Heart right ventricle (tissue), 16 donors: ENCODE data around the gene ECSIT. TPM values are rescaled to one million over a fixed set of nuclear protein-coding genes. Genes with fewer than 3 reads are reported as not detected.
"Not testable (repeated sequence)": the region's sequence is repeated elsewhere in the genome, so short reads cannot be mapped to it uniquely, and the experiment has no call there.

Source experiments
- ATAC-seq, 8 donors: fragments of 200-7000 bp; cut with Tn5 transposase; one replicate each; pipeline ENCODE4 v1.9.1; 2020; ENCODE audit warnings: mild to moderate bottlenecking in 8 of 8, moderate library complexity in 8 of 8, moderate number of reproducible peaks in 1 of 8
- DNase-seq, 2 donors: peaks; one replicate each; pipeline ENCODE4 v3.0.0-alpha.2; 2020
- H3K27ac ChIP-seq, 10 donors: fragments of 200-600 bp; sonication (generic) in 2 of 10; one replicate each; pipeline versions ENCODE4 v1.5.0 to v1.8.0; 2020 to 2022; ENCODE audit warnings: mild to moderate bottlenecking in 3 of 10
- H3K27me3 ChIP-seq, 7 donors: fragments of 200-600 bp; one replicate each; pipeline ENCODE4 v1.8.0; 2021 to 2022; ENCODE audit warnings: mild to moderate bottlenecking in 2 of 7
- H3K36me3 ChIP-seq, 9 donors: fragments of 200-600 bp; sonication (generic) in 1 of 9; one replicate each; pipeline versions ENCODE4 v1.5.0 to v1.8.0; 2020 to 2022; ENCODE audit warnings: mild to moderate bottlenecking in 2 of 9
- H3K4me1 ChIP-seq, 9 donors: fragments of 200-600 bp; sonication (generic) in 1 of 9; one replicate each; pipeline versions ENCODE4 v1.5.0 to v1.8.0; 2020 to 2022; ENCODE audit warnings: mild to moderate bottlenecking in 4 of 9
- H3K4me3 ChIP-seq, 10 donors: fragments of 200-600 bp; sonication (generic) in 2 of 10; one replicate each; pipeline versions ENCODE4 v1.5.0 to v1.8.0; 2020 to 2022; ENCODE audit warnings: mild to moderate bottlenecking in 7 of 10, moderate library complexity in 2 of 10
- H3K9me3 ChIP-seq, 11 donors: fragments of 200-600 bp in 10 of 11; sonication (generic) in 2 of 11; one replicate each; pipeline versions ENCODE4 v1.5.0 to v1.8.0; 2013 to 2022; ENCODE audit warnings: mild to moderate bottlenecking in 2 of 11, control low read depth in 1 of 11, moderate library complexity in 1 of 11
- WGBS, 2 donors: extraction: QIAGEN DNeasy Blood & Tissue Kit; methylation state at CpG; one replicate each; pipeline ENCODE4 v1.1.7; 2013; ENCODE audit warnings: inconsistent platforms in 1 of 2; 5-methylcytosine and 5-hydroxymethylcytosine counted together
- intact Hi-C, 10 donors: fragments of 100-400 bp; cut with DNase I; formaldehyde crosslinking; loops; one replicate each; pipeline versions ENCODE4 v1.11.1 to v1.14.2; 2022
- polyA plus RNA-seq, 2 donors: library from polyadenylated mRNA; stranded (reverse); fragments of 200-250 nt; gene quantifications; one replicate each; pipeline ENCODE4 v1.2.3, GENCODE V29; 2013
- total RNA-seq, 10 donors: library from RNA; stranded (reverse); fragmentation: NEBNext Ultra II Directional in 3 of 10; extraction: Animal tissue kit (Norgen Biotek cat#: 25700) in 3 of 10; gene quantifications; one replicate each; pipeline versions ENCODE4 v1.2.1 to v1.2.4, GENCODE V29; 2021 to 2023
- TF ChIP-seq, protein P1 (sequence below), 9 donors: fragments of 200-600 bp; sonication (generic) in 2 of 9; IDR thresholded peaks; one replicate each; pipeline versions ENCODE4 v1.5.0 to v1.8.0; 2021 to 2022; ENCODE audit warnings: antibody characterized with exemption in 9 of 9, mild to moderate bottlenecking in 5 of 9, moderate library complexity in 1 of 9
- donor health status: Arrhythmogenic right ventricular cardiomyopathy.
- donor health status: ischemic (EF 13 %, LVEDD 7.1; RV severe dilation, severe dysfunction).
- donor health status: healthy with polysubstance abuse.
- donor health status: DM: no; HTN: yes; CAD: no.
- donor health status: DM: no; HTN: no; CAD: no.
- donor health status: ischemic (EF 25% LVEDD 6.9; RV normal size, moderate dysfunction).
- donor health status: ischemic (EF 25% LVEDD 5.7; RV mildly dilated, moderate dysfunction).
- donor health status: healthy.
- donor health status: DM: yes; HTN: yes; CAD: no.
- donor health status: Ischemic cardiomyopathy.
- donor health status: ischemic (EF 35%, LVEDD 5.7; RV mildly dilated, moderate dysfunction).
- donor health status: nonischemic (EF 11% LVEDD 7.7; RV severe dilation, severe dysfunction).
- donor health status: DM: yes; HTN: yes; CAD: no.
- donor health status: PGD.
- donor health status: ischemic (EF 29% LVEDD 5.4; RV normal size, mild dysfunction).
- donor health status: nonischemic (EF 23%, LVEDD 6.1; RV moderate dilation, normal function).

The ECSIT gene
- total and polyA plus RNA-seq, 12 donors: 86.8 to 226 (median 139) TPM

DNA sequence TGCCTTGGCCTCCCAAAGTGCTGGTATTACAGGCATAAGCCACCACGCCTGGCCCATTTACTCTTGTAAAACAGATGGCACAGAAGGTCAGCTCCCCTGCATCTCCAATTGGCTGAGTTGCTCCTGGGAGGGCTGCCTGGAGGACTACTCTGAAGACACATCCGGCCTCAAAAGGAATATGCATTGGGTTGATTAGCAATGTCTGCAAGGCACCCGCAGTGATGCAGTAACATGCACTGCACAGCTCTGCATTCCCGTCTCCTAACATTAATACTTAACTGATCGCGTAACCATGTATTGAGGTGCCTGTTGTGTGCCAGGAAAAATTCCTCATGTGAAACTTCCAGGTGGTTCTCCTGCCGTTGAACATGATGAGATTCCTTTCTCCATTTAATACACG, 53.1 kb downstream of the ECSIT start:
- Histone ChIP-seq H3K4me3 (no peak overlapping the region), H3K36me3 (no peaks in the 10 kb centered on the region), H3K4me1 (peaks cover 0 to 20% (median 16%) of the 10 kb centered on the region in 9 donors), H3K27me3 (peaks cover 0 to 34% (median 19%) of the 10 kb centered on the region in 7 donors), H3K27ac (no peak overlapping the region), H3K9me3 (no peaks in the 10 kb centered on the region)
- 80 to 82% methylated on average over 8 of the region's 8 CpGs for WGBS, 2 donors
- intact Hi-C loops: no loop called here
- ATAC-seq: no peak
- no peak for DNase-seq
- TF ChIP-seq, protein P1, sequence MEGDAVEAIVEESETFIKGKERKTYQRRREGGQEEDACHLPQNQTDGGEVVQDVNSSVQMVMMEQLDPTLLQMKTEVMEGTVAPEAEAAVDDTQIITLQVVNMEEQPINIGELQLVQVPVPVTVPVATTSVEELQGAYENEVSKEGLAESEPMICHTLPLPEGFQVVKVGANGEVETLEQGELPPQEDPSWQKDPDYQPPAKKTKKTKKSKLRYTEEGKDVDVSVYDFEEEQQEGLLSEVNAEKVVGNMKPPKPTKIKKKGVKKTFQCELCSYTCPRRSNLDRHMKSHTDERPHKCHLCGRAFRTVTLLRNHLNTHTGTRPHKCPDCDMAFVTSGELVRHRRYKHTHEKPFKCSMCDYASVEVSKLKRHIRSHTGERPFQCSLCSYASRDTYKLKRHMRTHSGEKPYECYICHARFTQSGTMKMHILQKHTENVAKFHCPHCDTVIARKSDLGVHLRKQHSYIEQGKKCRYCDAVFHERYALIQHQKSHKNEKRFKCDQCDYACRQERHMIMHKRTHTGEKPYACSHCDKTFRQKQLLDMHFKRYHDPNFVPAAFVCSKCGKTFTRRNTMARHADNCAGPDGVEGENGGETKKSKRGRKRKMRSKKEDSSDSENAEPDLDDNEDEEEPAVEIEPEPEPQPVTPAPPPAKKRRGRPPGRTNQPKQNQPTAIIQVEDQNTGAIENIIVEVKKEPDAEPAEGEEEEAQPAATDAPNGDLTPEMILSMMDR (IDR thresholded peaks at IDR 0.05): no peak

DNA sequence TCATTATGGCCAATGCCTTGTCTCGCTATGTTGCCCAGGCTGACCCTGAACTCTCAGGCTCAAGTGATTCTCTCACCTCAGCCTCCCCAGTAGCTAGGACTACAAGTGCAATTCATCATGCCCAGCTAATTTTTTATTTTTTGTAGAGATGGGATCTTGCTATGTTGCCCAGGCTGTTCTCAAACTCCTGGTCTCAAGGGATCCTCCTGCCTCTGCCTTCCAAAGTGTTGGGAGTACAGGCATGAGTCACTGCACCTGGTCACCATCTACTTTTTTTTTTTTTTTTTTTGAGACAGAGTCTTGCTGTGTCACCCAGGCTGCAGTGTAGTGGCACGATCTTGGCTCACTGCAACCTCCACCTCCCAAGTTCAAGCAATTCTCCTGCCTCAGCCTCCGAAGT, 53.6 kb downstream of the ECSIT start:
- H3K36me3 ChIP-seq, H3K9me3 ChIP-seq, H3K4me3 ChIP-seq, DNase-seq, intact Hi-C loops, H3K27ac ChIP-seq, ATAC-seq: not testable (repeated sequence)
- Histone ChIP-seq H3K27me3 (peaks cover 0 to 28% (median 13%) of the 10 kb centered on the region in 7 donors), H3K4me1 (peaks cover 0 to 17% (median 11%) of the 10 kb centered on the region in 9 donors)
- WGBS, 2 donors: 86 to 96% methylated on average over 3 of the region's 3 CpGs

DNA sequence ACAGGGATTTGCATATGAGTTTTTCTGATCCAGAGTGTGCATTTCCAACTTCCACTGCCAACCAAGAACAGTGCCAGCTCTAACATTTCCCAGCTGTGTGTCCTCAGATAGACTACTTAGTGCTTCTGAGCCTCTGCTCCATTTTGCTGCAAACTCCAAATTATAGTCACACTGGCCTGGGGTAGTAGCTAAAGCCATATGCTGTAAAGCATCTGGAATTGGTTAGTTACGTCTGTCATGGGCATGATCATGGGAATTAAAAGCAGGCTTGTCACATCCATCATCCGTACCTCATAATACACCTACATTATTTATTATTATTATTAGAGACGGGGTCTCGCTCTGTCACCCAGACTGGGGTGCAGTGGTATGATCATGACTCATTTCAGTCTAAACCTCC, 55.2 kb downstream of the ECSIT start:
- Histone ChIP-seq H3K36me3 (no peaks in the 10 kb centered on the region), H3K27me3 (peaks cover 0 to 12% (median 0%) of the 10 kb centered on the region in 7 donors), H3K4me1 (peaks cover 0 to under 1% (median 0%) of the 10 kb centered on the region in 9 donors), H3K9me3 (no peaks in the 10 kb centered on the region), H3K27ac (no peak overlapping the region), H3K4me3 (no peak overlapping the region)
- ATAC-seq (no peak), DNase-seq (no peak)
- TF ChIP-seq, protein P1 (IDR thresholded peaks at IDR 0.05): no peak
- 88 to 90% methylated on average over 4 of the region's 4 CpGs for WGBS, 2 donors
- intact Hi-C loops: no loop called here

DNA sequence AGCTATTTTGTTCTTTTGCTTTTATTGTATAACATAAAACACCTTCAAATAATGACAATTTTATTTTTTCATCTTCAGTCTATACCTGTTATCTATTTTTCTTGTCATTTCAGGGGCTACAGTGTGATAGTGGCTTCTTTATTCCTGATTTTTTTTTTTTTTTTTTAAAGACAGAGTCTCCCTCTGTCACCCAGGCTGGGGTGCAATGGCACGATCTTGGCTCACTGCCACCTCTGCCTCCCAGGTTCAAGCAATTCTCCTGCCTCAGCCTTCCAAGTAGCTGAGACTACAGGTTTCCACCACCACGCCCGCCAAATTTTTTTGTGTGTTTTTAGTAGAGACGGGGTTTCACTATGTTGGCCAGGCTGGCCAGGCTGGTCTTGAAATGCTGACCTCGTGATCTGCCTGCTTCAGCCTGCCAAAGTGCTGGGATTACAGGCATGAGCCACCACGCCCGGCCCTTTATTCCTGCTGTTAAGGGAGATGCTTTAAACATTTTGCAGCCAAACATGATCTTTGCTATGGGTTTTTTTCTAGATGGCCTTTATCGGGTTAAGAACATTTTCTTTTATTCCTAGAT, 60.6 kb downstream of the ECSIT start:
- H3K9me3 ChIP-seq, DNase-seq, H3K4me1 ChIP-seq, H3K36me3 ChIP-seq, intact Hi-C loops, ATAC-seq, H3K4me3 ChIP-seq, H3K27ac ChIP-seq, H3K27me3 ChIP-seq: not testable (repeated sequence)
- WGBS, 2 donors: 71 to 73% methylated on average over 8 of the region's 8 CpGs

DNA sequence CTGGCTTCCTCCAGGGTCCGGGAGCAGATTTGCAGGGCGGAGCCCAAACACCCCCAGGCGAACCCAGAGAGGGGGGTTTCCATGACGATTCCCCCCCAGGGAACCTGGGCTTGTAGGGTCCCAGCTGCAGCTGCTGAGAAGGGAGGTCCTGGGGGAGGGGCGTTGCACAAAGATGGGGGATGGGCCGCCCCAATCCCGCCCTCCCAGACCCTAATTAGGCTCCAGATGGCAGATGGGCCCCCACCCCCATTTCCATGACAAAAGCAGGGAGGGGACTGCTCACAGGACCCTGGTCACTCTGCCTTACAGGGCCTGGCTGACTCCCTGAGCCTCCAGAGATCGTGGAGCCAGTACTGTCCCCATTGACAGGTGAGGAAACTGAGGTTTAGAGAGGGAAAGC, 63.3 kb downstream of the ECSIT start:
- no peaks in the 10 kb centered on the region for H3K4me1 ChIP-seq
- DNase-seq: no peak
- H3K9me3 ChIP-seq: no peaks in the 10 kb centered on the region
- peaks cover 0 to 5% (median 0%) of the 10 kb centered on the region in 7 donors for H3K27me3 ChIP-seq
- 40 to 42% methylated on average over 8 of the region's 8 CpGs for WGBS, 2 donors
- intact Hi-C loops: no loop called here
- ATAC-seq: no peak
- H3K4me3 ChIP-seq: no peak overlapping the region
- H3K36me3 ChIP-seq: no peaks in the 10 kb centered on the region
- TF ChIP-seq, protein P1 (IDR thresholded peaks at IDR 0.05): no peak
- H3K27ac ChIP-seq: no peak overlapping the region
